HepG2 (cell line): ENCODE data around the gene GPS1. TPM values are rescaled to one million over a fixed set of nuclear protein-coding genes. Genes with fewer than 3 reads are reported as not detected.

Source experiments
- AGO2 ChIP-seq: fragments of 200-400 bp; formaldehyde crosslinking; optimal IDR thresholded peaks from 2 replicates; pipeline ENCODE3; 2017; ENCODE audit warnings: mild to moderate bottlenecking, low read depth, low read length, moderate library complexity
- ATF2 ChIP-seq: sonication (generic); formaldehyde crosslinking; IDR thresholded peaks from 2 replicates; pipeline ENCODE4 v1.4.0; 2020; ENCODE audit warnings: missing genetic modification reagents
- HMGXB4 ChIP-seq, 2 experiments: sonication (generic) in 1 of 2; formaldehyde crosslinking in 1 of 2; IDR thresholded peaks; 2 replicates each; pipeline versions ENCODE4 v1.4.0 to v1.6.1; 2018 to 2020; ENCODE audit warnings: missing genetic modification reagents in 2 of 2, borderline replicate concordance in 1 of 2, low read depth in 1 of 2, mild to moderate bottlenecking in 1 of 2, missing biosample characterization in 1 of 2
- HNRNPL ChIP-seq: fragments of 200-400 bp; formaldehyde crosslinking; IDR thresholded peaks from 2 replicates; pipeline ENCODE4 v1.6.1; 2017; ENCODE audit warnings: mild to moderate bottlenecking, low read depth, low read length
- MEIS2 ChIP-seq: sonication (generic); formaldehyde crosslinking; IDR thresholded peaks from 2 replicates; pipeline ENCODE4 v1.9.0; 2021; ENCODE audit warnings: mild to moderate bottlenecking, missing genetic modification reagents
- NONO ChIP-seq, 2 experiments: fragments of 450-650 bp in 1 of 2; sonication (generic) in 1 of 2; formaldehyde crosslinking in 1 of 2; IDR thresholded peaks in 1 of 2; conservative IDR thresholded peaks in 1 of 2; 2 replicates each; pipeline versions ENCODE4 v1.6.1 to v1.8.0; 2017 to 2022; ENCODE audit warnings: mild to moderate bottlenecking in 1 of 2, missing genetic modification reagents in 1 of 2, moderate library complexity in 1 of 2
- REXO4 ChIP-seq: sonication (generic); formaldehyde crosslinking; IDR thresholded peaks from 2 replicates; pipeline ENCODE4 v1.8.0; 2022; ENCODE audit warnings: missing genetic modification reagents, mild to moderate bottlenecking, borderline replicate concordance
- ZFP82 ChIP-seq: sonication (generic); formaldehyde crosslinking; IDR thresholded peaks from 2 replicates; pipeline ENCODE4 v1.5.1; 2020; ENCODE audit warnings: mild to moderate bottlenecking, missing genetic modification reagents, borderline replicate concordance
- ZNF264 ChIP-seq: sonication (generic); formaldehyde crosslinking; IDR thresholded peaks from 2 replicates; pipeline ENCODE4 v1.4.0; 2020; ENCODE audit warnings: missing genetic modification reagents
- ZNF44 ChIP-seq: sonication (generic); formaldehyde crosslinking; IDR thresholded peaks from 2 replicates; pipeline ENCODE4 v1.5.1; 2020; ENCODE audit warnings: mild to moderate bottlenecking, missing genetic modification reagents
- ZNF556 ChIP-seq: sonication (generic); formaldehyde crosslinking; IDR thresholded peaks from 2 replicates; pipeline ENCODE4 v1.4.0; 2020; ENCODE audit warnings: mild to moderate bottlenecking, missing genetic modification reagents, borderline replicate concordance
- ZNF780A ChIP-seq: sonication (generic); formaldehyde crosslinking; IDR thresholded peaks from 2 replicates; pipeline ENCODE4 v1.8.0; 2022; ENCODE audit warnings: mild to moderate bottlenecking, missing genetic modification reagents, moderate library complexity
- ZSCAN31 ChIP-seq: sonication (generic); formaldehyde crosslinking; IDR thresholded peaks from 2 replicates; pipeline ENCODE4 v1.5.0; 2020; ENCODE audit warnings: low read depth, mild to moderate bottlenecking, missing genetic modification reagents
- polyA plus RNA-seq, 8 experiments: library from polyadenylated mRNA; depleted of rRNA in 3 of 8; stranded (reverse) in 7 of 8; unstranded in 1 of 8; fragments of >200 nt; fragmentation: Illumina TruSeq in 4 of 8; extraction: Trizol in 4 of 8; gene quantifications; 2 replicates each; pipeline versions ENCODE4 v1.2.1 to v1.2.3, GENCODE V29; 2011 to 2016; ENCODE audit warnings: low read depth in 4 of 8, missing spikeins in 1 of 8, mixed read lengths in 1 of 8; ENCODE audit not compliant: insufficient read depth in 1 of 8
- total RNA-seq, 5 experiments: library from RNA; depleted of rRNA; stranded (reverse); fragments of >200 nt; fragmentation: Illumina TruSeq; extraction: Trizol; gene quantifications; 2 replicates each; pipeline ENCODE4 v1.2.3, GENCODE V29; 2016; ENCODE audit warnings: low read depth in 1 of 5
- TF ChIP-seq, protein P1 (sequence below): sonication (generic); formaldehyde crosslinking; IDR thresholded peaks from 2 replicates; pipeline ENCODE4; 2020; ENCODE audit warnings: missing genetic modification reagents, mild to moderate bottlenecking, borderline replicate concordance
- TF ChIP-seq, protein P2 (sequence below), 2 experiments: sonication (generic) in 1 of 2; formaldehyde crosslinking in 1 of 2; IDR thresholded peaks; 2 replicates each; pipeline versions ENCODE4 v1.4.0 to v1.6.1; 2016 to 2020; ENCODE audit warnings: borderline replicate concordance in 1 of 2, low read depth in 1 of 2, mild to moderate bottlenecking in 1 of 2, missing genetic modification reagents in 1 of 2

Gene GPS1
- total and polyA plus RNA-seq, 2 of the 13 experiments (the other 11 are each of a cell fraction or from before 2014, with no cell fraction given), result 124 to 128 TPM

- TF ChIP-seq, protein P1, sequence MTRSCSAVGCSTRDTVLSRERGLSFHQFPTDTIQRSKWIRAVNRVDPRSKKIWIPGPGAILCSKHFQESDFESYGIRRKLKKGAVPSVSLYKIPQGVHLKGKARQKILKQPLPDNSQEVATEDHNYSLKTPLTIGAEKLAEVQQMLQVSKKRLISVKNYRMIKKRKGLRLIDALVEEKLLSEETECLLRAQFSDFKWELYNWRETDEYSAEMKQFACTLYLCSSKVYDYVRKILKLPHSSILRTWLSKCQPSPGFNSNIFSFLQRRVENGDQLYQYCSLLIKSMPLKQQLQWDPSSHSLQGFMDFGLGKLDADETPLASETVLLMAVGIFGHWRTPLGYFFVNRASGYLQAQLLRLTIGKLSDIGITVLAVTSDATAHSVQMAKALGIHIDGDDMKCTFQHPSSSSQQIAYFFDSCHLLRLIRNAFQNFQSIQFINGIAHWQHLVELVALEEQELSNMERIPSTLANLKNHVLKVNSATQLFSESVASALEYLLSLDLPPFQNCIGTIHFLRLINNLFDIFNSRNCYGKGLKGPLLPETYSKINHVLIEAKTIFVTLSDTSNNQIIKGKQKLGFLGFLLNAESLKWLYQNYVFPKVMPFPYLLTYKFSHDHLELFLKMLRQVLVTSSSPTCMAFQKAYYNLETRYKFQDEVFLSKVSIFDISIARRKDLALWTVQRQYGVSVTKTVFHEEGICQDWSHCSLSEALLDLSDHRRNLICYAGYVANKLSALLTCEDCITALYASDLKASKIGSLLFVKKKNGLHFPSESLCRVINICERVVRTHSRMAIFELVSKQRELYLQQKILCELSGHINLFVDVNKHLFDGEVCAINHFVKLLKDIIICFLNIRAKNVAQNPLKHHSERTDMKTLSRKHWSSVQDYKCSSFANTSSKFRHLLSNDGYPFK (CRISPR knock-in tag), result 0 out of 2 replicates have a peak, but pooled peaks have one; percentile 7
- TF ChIP-seq MEIS2 (CRISPR knock-in tag), result peak; percentile 67; the same call in 1 of the 2 replicates
- TF ChIP-seq ZFP82 (CRISPR knock-in tag), result no peak
- peak; percentile 59; the same call in 1 of the 2 replicates for TF ChIP-seq ATF2 (CRISPR knock-in tag)
- no peak for TF ChIP-seq ZNF780A
- peak; percentile 69; the same call in 1 of the 2 replicates for TF ChIP-seq ZNF44
- TF ChIP-seq AGO2, result peak; percentile 99
- TF ChIP-seq HMGXB4 (CRISPR knock-in tag; IDR thresholded peaks at IDR 0.05; ENCODE audit: borderline replicate concordance in 1 of 2, low read depth in 1 of 2), result peak; percentile 92 to 93
- TF ChIP-seq, protein P2, sequence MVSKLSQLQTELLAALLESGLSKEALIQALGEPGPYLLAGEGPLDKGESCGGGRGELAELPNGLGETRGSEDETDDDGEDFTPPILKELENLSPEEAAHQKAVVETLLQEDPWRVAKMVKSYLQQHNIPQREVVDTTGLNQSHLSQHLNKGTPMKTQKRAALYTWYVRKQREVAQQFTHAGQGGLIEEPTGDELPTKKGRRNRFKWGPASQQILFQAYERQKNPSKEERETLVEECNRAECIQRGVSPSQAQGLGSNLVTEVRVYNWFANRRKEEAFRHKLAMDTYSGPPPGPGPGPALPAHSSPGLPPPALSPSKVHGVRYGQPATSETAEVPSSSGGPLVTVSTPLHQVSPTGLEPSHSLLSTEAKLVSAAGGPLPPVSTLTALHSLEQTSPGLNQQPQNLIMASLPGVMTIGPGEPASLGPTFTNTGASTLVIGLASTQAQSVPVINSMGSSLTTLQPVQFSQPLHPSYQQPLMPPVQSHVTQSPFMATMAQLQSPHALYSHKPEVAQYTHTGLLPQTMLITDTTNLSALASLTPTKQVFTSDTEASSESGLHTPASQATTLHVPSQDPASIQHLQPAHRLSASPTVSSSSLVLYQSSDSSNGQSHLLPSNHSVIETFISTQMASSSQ (IDR thresholded peaks at IDR 0.05; ENCODE audit: low read depth), result no peak
- TF ChIP-seq, protein P2 (CRISPR knock-in tag; IDR thresholded peaks at IDR 0.05; ENCODE audit: borderline replicate concordance), result 0 out of 2 replicates have a peak, but pooled peaks have one; percentile 15
- TF ChIP-seq HNRNPL, result peak; percentile 100
- 0 out of 2 replicates have a peak, but pooled peaks have one; percentile 30 for TF ChIP-seq REXO4
- peak; percentile 75; the same call in 1 of the 2 replicates for TF ChIP-seq ZSCAN31 (CRISPR knock-in tag)
- no peak for TF ChIP-seq NONO (IDR thresholded peaks at IDR 0.05)
- TF ChIP-seq NONO (CRISPR knock-in tag; conservative IDR thresholded peaks at IDR 0.05), result peak; percentile 79
- peak; percentile 14; the same call in 1 of the 2 replicates for TF ChIP-seq ZNF556 (CRISPR knock-in tag)
- TF ChIP-seq ZNF264 (CRISPR knock-in tag), result 0 out of 2 replicates have a peak, but pooled peaks have one; percentile 56
Observed at GRCh38 chr17:82019690-82020571, 31.8 kb upstream of the GPS1 start (continued).
